ENCODE results near the gene REPIN1. TPM values are rescaled to one million over a fixed set of nuclear protein-coding genes. Genes with fewer than 3 reads are reported as not detected.

REPIN1 gene
- total and polyA plus RNA-seq, 9 of the 15 experiments (the other 6 are each of a cell fraction or from before 2014, with no cell fraction given), result 8.1 to 283 (median 94.3) TPM

DNA sequence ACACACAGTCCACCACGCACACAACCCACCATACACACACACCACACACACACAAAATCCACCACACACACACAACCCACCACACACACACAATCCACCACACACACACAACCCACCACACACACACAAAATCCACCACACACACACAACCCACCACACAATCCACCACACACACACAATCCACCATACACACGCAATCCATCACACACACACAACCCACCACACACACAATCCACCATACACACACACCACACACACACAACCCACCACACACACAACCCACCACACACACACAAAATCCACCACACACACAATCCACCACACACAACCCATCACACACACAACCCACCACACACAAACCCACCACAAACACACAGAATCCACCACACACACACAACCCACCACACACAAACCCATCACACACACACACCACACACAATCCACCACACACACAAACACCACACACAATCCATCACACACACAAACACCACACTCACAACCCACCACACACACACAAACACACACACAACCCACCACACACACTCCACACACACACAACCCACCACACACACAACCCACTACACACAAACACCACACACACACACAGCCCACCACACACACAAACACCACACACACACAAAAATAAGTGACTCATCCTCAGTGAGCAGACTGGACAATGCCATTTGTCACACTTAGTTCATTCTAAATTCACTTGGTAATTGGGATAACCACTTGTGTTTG lies 8.8 kb upstream of the REPIN1 start (continued):
- TF ChIP-seq BRCA1 (IDR thresholded peaks at IDR 0.05), result no peak
- TF ChIP-seq BRCA1 (CRISPR knock-in tag; IDR thresholded peaks at IDR 0.05), result no peak
- no peak for TF ChIP-seq SPI1 (IDR thresholded peaks at IDR 0.05; ENCODE audit: borderline replicate concordance, low read depth, low read length)
- no peak for TF ChIP-seq SIX5 (IDR thresholded peaks at IDR 0.05; ENCODE audit: borderline replicate concordance in 1 of 2, insufficient read depth in 1 of 2, low read depth in 1 of 2, low read length in 2 of 2)
- no peak for TF ChIP-seq ZNF764 (CRISPR knock-in tag; IDR thresholded peaks at IDR 0.05; ENCODE audit: low read depth)
- no peak for TF ChIP-seq U2AF2 (optimal IDR thresholded peaks at IDR 0.05; ENCODE audit: low read depth, low read length)
- no peak for TF ChIP-seq CREM (IDR thresholded peaks at IDR 0.05; ENCODE audit: low read depth)
- TF ChIP-seq, protein P1, sequence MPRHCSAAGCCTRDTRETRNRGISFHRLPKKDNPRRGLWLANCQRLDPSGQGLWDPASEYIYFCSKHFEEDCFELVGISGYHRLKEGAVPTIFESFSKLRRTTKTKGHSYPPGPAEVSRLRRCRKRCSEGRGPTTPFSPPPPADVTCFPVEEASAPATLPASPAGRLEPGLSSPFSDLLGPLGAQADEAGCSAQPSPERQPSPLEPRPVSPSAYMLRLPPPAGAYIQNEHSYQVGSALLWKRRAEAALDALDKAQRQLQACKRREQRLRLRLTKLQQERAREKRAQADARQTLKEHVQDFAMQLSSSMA (CRISPR knock-in tag; IDR thresholded peaks at IDR 0.05), result no peak
- TF ChIP-seq, protein P2, sequence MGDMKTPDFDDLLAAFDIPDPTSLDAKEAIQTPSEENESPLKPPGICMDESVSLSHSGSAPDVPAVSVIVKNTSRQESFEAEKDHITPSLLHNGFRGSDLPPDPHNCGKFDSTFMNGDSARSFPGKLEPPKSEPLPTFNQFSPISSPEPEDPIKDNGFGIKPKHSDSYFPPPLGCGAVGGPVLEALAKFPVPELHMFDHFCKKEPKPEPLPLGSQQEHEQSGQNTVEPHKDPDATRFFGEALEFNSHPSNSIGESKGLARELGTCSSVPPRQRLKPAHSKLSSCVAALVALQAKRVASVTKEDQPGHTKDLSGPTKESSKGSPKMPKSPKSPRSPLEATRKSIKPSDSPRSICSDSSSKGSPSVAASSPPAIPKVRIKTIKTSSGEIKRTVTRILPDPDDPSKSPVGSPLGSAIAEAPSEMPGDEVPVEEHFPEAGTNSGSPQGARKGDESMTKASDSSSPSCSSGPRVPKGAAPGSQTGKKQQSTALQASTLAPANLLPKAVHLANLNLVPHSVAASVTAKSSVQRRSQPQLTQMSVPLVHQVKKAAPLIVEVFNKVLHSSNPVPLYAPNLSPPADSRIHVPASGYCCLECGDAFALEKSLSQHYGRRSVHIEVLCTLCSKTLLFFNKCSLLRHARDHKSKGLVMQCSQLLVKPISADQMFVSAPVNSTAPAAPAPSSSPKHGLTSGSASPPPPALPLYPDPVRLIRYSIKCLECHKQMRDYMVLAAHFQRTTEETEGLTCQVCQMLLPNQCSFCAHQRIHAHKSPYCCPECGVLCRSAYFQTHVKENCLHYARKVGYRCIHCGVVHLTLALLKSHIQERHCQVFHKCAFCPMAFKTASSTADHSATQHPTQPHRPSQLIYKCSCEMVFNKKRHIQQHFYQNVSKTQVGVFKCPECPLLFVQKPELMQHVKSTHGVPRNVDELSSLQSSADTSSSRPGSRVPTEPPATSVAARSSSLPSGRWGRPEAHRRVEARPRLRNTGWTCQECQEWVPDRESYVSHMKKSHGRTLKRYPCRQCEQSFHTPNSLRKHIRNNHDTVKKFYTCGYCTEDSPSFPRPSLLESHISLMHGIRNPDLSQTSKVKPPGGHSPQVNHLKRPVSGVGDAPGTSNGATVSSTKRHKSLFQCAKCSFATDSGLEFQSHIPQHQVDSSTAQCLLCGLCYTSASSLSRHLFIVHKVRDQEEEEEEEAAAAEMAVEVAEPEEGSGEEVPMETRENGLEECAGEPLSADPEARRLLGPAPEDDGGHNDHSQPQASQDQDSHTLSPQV (IDR thresholded peaks at IDR 0.05), result no peak
- TF ChIP-seq STAT5B (CRISPR knock-in tag; IDR thresholded peaks at IDR 0.05), result no peak
- no peak for TF ChIP-seq SAFB2 (IDR thresholded peaks at IDR 0.05; ENCODE audit: borderline replicate concordance, low read depth, low read length, severe bottlenecking)
- TF ChIP-seq GATA2 (CRISPR knock-in tag; IDR thresholded peaks at IDR 0.05), result no peak
- TF ChIP-seq EWSR1 (IDR thresholded peaks at IDR 0.05; ENCODE audit: borderline replicate concordance, low read depth, partially characterized antibody), result no peak
- TF ChIP-seq ZNF165 (CRISPR knock-in tag; IDR thresholded peaks at IDR 0.05; ENCODE audit: borderline replicate concordance), result no peak
- no peak for TF ChIP-seq HNRNPK (IDR thresholded peaks at IDR 0.05; ENCODE audit: low read depth, low read length, poor library complexity, severe bottlenecking)
- TF ChIP-seq ETS2 (tag; IDR thresholded peaks at IDR 0.05; ENCODE audit: borderline replicate concordance, poor library complexity, severe bottlenecking), result no peak
- TF ChIP-seq CAMTA2 (CRISPR knock-in tag; conservative IDR thresholded peaks at IDR 0.05), result no peak
- no peak for TF ChIP-seq NFXL1 (CRISPR knock-in tag; IDR thresholded peaks at IDR 0.05)
- TF ChIP-seq ZNF655 (CRISPR knock-in tag; IDR thresholded peaks at IDR 0.05), result no peak
- peak; percentile 85 for TF ChIP-seq LARP7 (IDR thresholded peaks at IDR 0.05)
- TF ChIP-seq EZH2 (IDR thresholded peaks at IDR 0.05; ENCODE audit: borderline replicate concordance, low read depth, low read length), result no peak
- TF ChIP-seq TRIM24 (IDR thresholded peaks at IDR 0.05), result peak; percentile 80 to 83; a peak in 3 of 4 replicates
- no peak for TF ChIP-seq GTF2B (IDR thresholded peaks at IDR 0.05; ENCODE audit: extremely low read depth, insufficient read length)

All from K562 (cell line).